Measurements from ENCODE around the gene SMIM32. TPM values are rescaled to one million over a fixed set of nuclear protein-coding genes. Genes with fewer than 3 reads are reported as not detected.

Gene SMIM32
- total and polyA plus RNA-seq, 3 experiments from 2014 or later: not detected

- Mint-ChIP-seq H3K4me3 (no peak overlapping the region), H3K4me1 (no peaks in the 10 kb centered on the region), H3K9me3 (no peaks in the 10 kb centered on the region), H3K36me3 (no peaks in the 10 kb centered on the region), H3K27ac (no peak overlapping the region), H3K27me3 (peaks cover 11 to 26% of the 10 kb centered on the region in 2 donors)
- POLR2A ChIA-PET: no interaction called here
- Histone ChIP-seq H3K27me3 (ENCODE audit: insufficient read depth, low read length, poor library complexity, severe bottlenecking) (no peaks in the 10 kb centered on the region), H3K9me3 (ENCODE audit: low read length) (no peaks in the 10 kb centered on the region), H3K4me1 (ENCODE audit: insufficient read depth, low read length) (no peaks in the 10 kb centered on the region), H3K27ac (ENCODE audit: low read depth, low read length) (no peak overlapping the region), H3K36me3 (ENCODE audit: insufficient read depth, low read length) (no peaks in the 10 kb centered on the region), H3K4me3 (ENCODE audit: low read length) (no peak overlapping the region)
- DNase-seq: no peak
- CTCF ChIA-PET: no interaction called here
These were observed 35.3 kb upstream of the SMIM32 start for GRCh38 chr5:136228136-136228757.

DNA sequence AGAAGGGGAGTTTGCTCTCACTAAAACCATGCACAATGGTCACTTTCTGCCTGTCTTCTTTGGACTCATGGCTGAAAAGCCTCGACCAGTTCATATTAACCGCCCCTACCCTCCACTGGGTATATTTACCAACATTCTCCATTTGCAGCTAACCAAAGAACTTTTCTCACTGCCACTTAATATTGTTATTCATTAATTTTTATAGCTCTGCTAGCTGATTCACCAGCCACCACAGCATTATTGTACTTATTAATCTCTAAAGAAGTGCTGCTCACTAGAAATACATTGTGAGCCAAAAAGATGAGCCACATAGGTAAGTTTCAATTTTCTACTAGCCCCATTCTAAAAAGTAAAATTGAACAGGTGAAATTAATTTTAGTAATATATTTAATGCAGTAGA lies 33.4 kb upstream of the SMIM32 start:
- Mint-ChIP-seq H3K4me3 (no peak overlapping the region), H3K4me1 (no peaks in the 10 kb centered on the region), H3K27me3 (peaks cover 4 to 31% of the 10 kb centered on the region in 2 donors), H3K27ac (no peak overlapping the region), H3K9me3 (peaks cover 0 to 6% (median under 1%) of the 10 kb centered on the region in 5 donors), H3K36me3 (peaks cover 0 to 2% (median 0%) of the 10 kb centered on the region in 3 donors)
- Histone ChIP-seq H3K27me3 (ENCODE audit: insufficient read depth, low read length, poor library complexity, severe bottlenecking) (no peaks in the 10 kb centered on the region), H3K27ac (ENCODE audit: low read depth, low read length) (no peak overlapping the region), H3K36me3 (ENCODE audit: insufficient read depth, low read length) (no peaks in the 10 kb centered on the region), H3K4me3 (ENCODE audit: low read length) (no peak overlapping the region), H3K4me1 (ENCODE audit: insufficient read depth, low read length) (no peaks in the 10 kb centered on the region), H3K9me3 (ENCODE audit: low read length) (no peaks in the 10 kb centered on the region)
- DNase-seq: no peak
- POLR2A ChIA-PET: no interaction called here
- CTCF ChIA-PET: no interaction called here

DNA sequence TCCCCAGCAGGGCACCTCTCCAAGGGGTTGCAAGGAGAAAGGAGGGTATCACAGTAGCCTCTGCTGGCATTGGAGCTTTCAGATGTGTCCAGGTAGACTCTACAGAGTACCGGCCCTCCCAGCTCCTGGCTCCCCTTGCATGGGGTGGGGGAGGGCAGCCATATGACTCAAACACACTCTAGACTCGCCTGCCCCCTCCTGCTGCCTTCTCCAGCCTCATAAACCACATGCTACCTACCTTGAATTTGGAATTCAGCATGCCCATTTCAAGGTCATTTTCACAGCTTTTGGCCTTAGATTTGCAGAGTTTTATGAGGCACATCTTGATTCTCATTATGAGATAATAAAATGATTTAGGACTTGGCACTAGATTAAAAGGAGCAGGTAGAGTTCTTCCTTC lies 32.8 kb upstream of the SMIM32 start:
- Histone ChIP-seq H3K9me3 (ENCODE audit: low read length) (no peaks in the 10 kb centered on the region), H3K36me3 (ENCODE audit: insufficient read depth, low read length) (no peaks in the 10 kb centered on the region), H3K27ac (ENCODE audit: low read depth, low read length) (no peak overlapping the region), H3K27me3 (ENCODE audit: insufficient read depth, low read length, poor library complexity, severe bottlenecking) (no peaks in the 10 kb centered on the region), H3K4me1 (ENCODE audit: insufficient read depth, low read length) (no peaks in the 10 kb centered on the region), H3K4me3 (ENCODE audit: low read length) (no peak overlapping the region)
- POLR2A ChIA-PET: no interaction called here
- no peak overlapping the region for H3K27ac Mint-ChIP-seq
- H3K36me3 Mint-ChIP-seq: peaks cover 0 to 2% (median 0%) of the 10 kb centered on the region in 3 donors
- H3K27me3 Mint-ChIP-seq: peaks cover 9 to 31% of the 10 kb centered on the region in 2 donors
- peaks cover 0 to 10% (median 6%) of the 10 kb centered on the region in 5 donors for H3K9me3 Mint-ChIP-seq
- CTCF ChIA-PET: no interaction called here
- no peak for DNase-seq
- H3K4me1 Mint-ChIP-seq: no peaks in the 10 kb centered on the region
- H3K4me3 Mint-ChIP-seq: no peak overlapping the region

- H3K4me3 Mint-ChIP-seq: no peak overlapping the region
- H3K27ac ChIP-seq (ENCODE audit: low read depth, low read length): no peak overlapping the region
- POLR2A ChIA-PET: no interaction called here
- DNase-seq: no peak
- H3K4me1 Mint-ChIP-seq: no peaks in the 10 kb centered on the region
- H3K4me3 ChIP-seq (ENCODE audit: low read length): no peak overlapping the region
- H3K27me3 ChIP-seq (ENCODE audit: insufficient read depth, low read length, poor library complexity, severe bottlenecking): no peaks in the 10 kb centered on the region
- CTCF ChIA-PET: interaction anchor here (1.2 kb wide), 2 partner anchors 11 to 13 kb away, joined by 3 to 4 read pairs; no protein-coding TSS in a partner anchor
- H3K27ac Mint-ChIP-seq: no peak overlapping the region
- peaks cover 7 to 22% of the 10 kb centered on the region in 2 donors for H3K27me3 Mint-ChIP-seq
- H3K36me3 Mint-ChIP-seq: peaks cover 0 to 2% (median 0%) of the 10 kb centered on the region in 3 donors
- H3K36me3 ChIP-seq (ENCODE audit: insufficient read depth, low read length): no peaks in the 10 kb centered on the region
- no peaks in the 10 kb centered on the region for H3K9me3 ChIP-seq (ENCODE audit: low read length)
- H3K4me1 ChIP-seq (ENCODE audit: insufficient read depth, low read length): no peaks in the 10 kb centered on the region
- peaks cover 8 to 22% (median 10%) of the 10 kb centered on the region in 5 donors for H3K9me3 Mint-ChIP-seq
These were observed 29.7 kb upstream of the SMIM32 start for GRCh38 chr5:136222580-136223235.

DNA sequence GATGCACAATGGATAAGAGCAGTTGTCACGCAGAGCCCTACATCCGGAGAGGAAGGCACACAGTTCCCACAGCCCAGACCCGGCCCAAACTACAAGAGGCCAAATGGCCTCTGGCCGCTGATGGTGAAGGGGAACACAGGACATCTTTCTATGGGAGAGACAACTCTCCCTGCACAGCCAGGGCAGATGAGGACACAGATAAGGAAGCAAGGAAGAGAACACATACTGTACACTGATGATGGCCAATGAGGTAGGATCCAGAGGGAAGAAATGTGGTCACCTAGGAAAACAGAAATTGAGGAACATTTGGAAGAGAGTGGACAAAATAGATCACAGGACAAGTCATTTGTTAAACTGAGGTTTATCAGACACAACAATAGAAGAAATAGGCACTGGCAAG lies 28.4 kb upstream of the SMIM32 start:
- POLR2A ChIA-PET: no interaction called here
- Histone ChIP-seq H3K4me3 (ENCODE audit: low read length) (no peak overlapping the region), H3K9me3 (ENCODE audit: low read length) (no peaks in the 10 kb centered on the region), H3K4me1 (ENCODE audit: insufficient read depth, low read length) (no peaks in the 10 kb centered on the region), H3K27me3 (ENCODE audit: insufficient read depth, low read length, poor library complexity, severe bottlenecking) (no peaks in the 10 kb centered on the region), H3K36me3 (ENCODE audit: insufficient read depth, low read length) (no peaks in the 10 kb centered on the region), H3K27ac (ENCODE audit: low read depth, low read length) (no peak overlapping the region)
- no peak overlapping the region for H3K27ac Mint-ChIP-seq
- H3K36me3 Mint-ChIP-seq: peaks cover 0 to 2% (median 0%) of the 10 kb centered on the region in 3 donors
- peaks cover 7 to 20% of the 10 kb centered on the region in 2 donors for H3K27me3 Mint-ChIP-seq
- peaks cover 8 to 22% (median 12%) of the 10 kb centered on the region in 5 donors for H3K9me3 Mint-ChIP-seq
- DNase-seq: no peak
- CTCF ChIA-PET: no interaction called here
- H3K4me1 Mint-ChIP-seq: no peaks in the 10 kb centered on the region
- no peak overlapping the region for H3K4me3 Mint-ChIP-seq

DNA sequence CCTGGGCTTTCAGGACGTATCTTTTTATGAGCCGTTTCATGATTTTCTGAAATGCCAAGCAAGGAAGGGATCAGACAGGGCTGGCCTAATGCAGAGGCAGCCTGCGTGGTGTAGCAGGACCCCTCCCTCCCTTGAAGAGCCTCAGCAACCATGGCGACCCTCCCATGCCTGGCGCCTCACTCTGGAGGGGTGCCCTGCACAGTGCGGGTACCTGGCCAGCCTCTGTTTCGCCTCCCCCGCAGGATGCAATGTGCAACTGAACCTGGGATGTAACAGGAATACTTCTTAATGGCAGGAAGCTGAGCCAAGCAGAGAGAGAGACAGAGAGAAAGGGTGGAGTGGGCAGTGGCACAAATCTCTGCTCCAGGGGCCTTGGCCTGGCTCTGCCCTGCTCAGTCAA lies 23.3 kb upstream of the SMIM32 start:
- no peak overlapping the region for H3K4me3 ChIP-seq (ENCODE audit: low read length)
- ChIA-PET POLR2A (no interaction called here), CTCF (no interaction called here)
- H3K36me3 ChIP-seq (ENCODE audit: insufficient read depth, low read length): no peaks in the 10 kb centered on the region
- H3K9me3 ChIP-seq (ENCODE audit: low read length): no peaks in the 10 kb centered on the region
- Mint-ChIP-seq H3K27ac (no peak overlapping the region), H3K36me3 (no peaks in the 10 kb centered on the region), H3K4me3 (no peak overlapping the region), H3K9me3 (peaks cover 8 to 18% (median 8%) of the 10 kb centered on the region in 5 donors), H3K27me3 (peaks cover 14 to 41% of the 10 kb centered on the region in 2 donors), H3K4me1 (peaks cover 0 to 2% (median 0%) of the 10 kb centered on the region in 3 donors)
- H3K27me3 ChIP-seq (ENCODE audit: insufficient read depth, low read length, poor library complexity, severe bottlenecking): peaks cover 5% of the 10 kb centered on the region
- no peak overlapping the region for H3K27ac ChIP-seq (ENCODE audit: low read depth, low read length)
- H3K4me1 ChIP-seq (ENCODE audit: insufficient read depth, low read length): no peaks in the 10 kb centered on the region
- DNase-seq: no peak

DNA sequence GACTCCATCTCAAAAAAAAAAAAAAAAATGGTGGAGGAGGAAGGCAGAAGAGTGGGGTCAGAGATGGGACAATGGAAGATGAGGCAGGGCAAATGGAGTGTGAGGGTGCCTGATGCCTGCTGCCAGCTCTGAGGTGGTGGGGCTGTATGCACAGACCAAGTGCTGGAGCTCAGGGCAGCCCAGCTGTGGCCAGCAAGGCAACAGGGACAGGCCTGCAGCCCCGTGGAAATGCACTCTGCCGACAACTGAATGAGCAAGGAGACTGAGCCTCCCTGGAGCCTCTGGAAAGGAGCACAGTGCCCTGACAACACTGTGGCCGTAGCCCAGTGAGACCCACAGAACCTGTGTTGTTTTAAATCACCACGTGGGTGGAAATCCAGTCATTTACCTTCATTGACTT lies 22.9 kb upstream of the SMIM32 start:
- CTCF ChIA-PET: no interaction called here
- no peak overlapping the region for H3K27ac ChIP-seq (ENCODE audit: low read depth, low read length)
- H3K27me3 ChIP-seq (ENCODE audit: insufficient read depth, low read length, poor library complexity, severe bottlenecking): peaks cover 5% of the 10 kb centered on the region
- no peak for DNase-seq
- H3K27ac Mint-ChIP-seq: no peak overlapping the region
- H3K36me3 ChIP-seq (ENCODE audit: insufficient read depth, low read length): no peaks in the 10 kb centered on the region
- POLR2A ChIA-PET: no interaction called here
- H3K4me1 Mint-ChIP-seq: peaks cover 0 to 2% (median 0%) of the 10 kb centered on the region in 3 donors
- no peak overlapping the region for H3K4me3 Mint-ChIP-seq
- no peaks in the 10 kb centered on the region for H3K36me3 Mint-ChIP-seq
- H3K4me1 ChIP-seq (ENCODE audit: insufficient read depth, low read length): no peaks in the 10 kb centered on the region
- no peaks in the 10 kb centered on the region for H3K9me3 ChIP-seq (ENCODE audit: low read length)
- peaks cover 6 to 15% (median 8%) of the 10 kb centered on the region in 5 donors for H3K9me3 Mint-ChIP-seq
- peaks cover 12 to 44% of the 10 kb centered on the region in 2 donors for H3K27me3 Mint-ChIP-seq
- no peak overlapping the region for H3K4me3 ChIP-seq (ENCODE audit: low read length)

- H3K36me3 Mint-ChIP-seq: no peaks in the 10 kb centered on the region
- POLR2A ChIA-PET: no interaction called here
- CTCF ChIA-PET: no interaction called here
- no peak for DNase-seq
- H3K4me1 Mint-ChIP-seq: peaks cover 0 to 2% (median 0%) of the 10 kb centered on the region in 3 donors
- peaks cover 0 to 3% (median 0%) of the 10 kb centered on the region in 5 donors for H3K9me3 Mint-ChIP-seq
- Histone ChIP-seq H3K36me3 (ENCODE audit: insufficient read depth, low read length) (no peaks in the 10 kb centered on the region), H3K4me1 (ENCODE audit: insufficient read depth, low read length) (no peaks in the 10 kb centered on the region), H3K27me3 (ENCODE audit: insufficient read depth, low read length, poor library complexity, severe bottlenecking) (peaks cover 5% of the 10 kb centered on the region), H3K9me3 (ENCODE audit: low read length) (no peaks in the 10 kb centered on the region), H3K4me3 (ENCODE audit: low read length) (no peak overlapping the region), H3K27ac (ENCODE audit: low read depth, low read length) (no peak overlapping the region)
- H3K27me3 Mint-ChIP-seq: peaks cover 18 to 54% of the 10 kb centered on the region in 2 donors
- H3K27ac Mint-ChIP-seq: no peak overlapping the region
- H3K4me3 Mint-ChIP-seq: no peak overlapping the region
These were observed 21.0 kb upstream of the SMIM32 start for GRCh38 chr5:136213919-136214493.
